ACHN (cell line): ENCODE measurements around the gene PIGQ.
A peak's percentile ranks its signal among the peaks of the same experiment; 100 is the strongest.

Experiments
- DNase-seq: peaks from one replicate; pipeline ENCODE4 v3.0.0-alpha.2; 2015
- in situ Hi-C: cut with HindIII; loops from 2 replicates; pipeline ENCODE4 v1.10.0; 2017; ENCODE audit warnings: low sequenced_read_pairs, low pct_ligation_motif_present, low pct_unique_long_range_greater_than_20kb

PIGQ gene

GRCh38 chr16:580141-580945, 10.6 kb downstream of the PIGQ start:
- in situ Hi-C loops = no loop called here
- no peak for DNase-seq

- no peak for DNase-seq
- in situ Hi-C loops = no loop called here
Measured at GRCh38 chr16:580946-581498, 11.3 kb downstream of the PIGQ start.

- in situ Hi-C loops = no loop called here
- DNase-seq = no peak
Measured at GRCh38 chr16:582218-582613, 12.4 kb downstream of the PIGQ start.

GRCh38 chr16:582614-583331, 13.0 kb downstream of the PIGQ start:
- no peak for DNase-seq
- in situ Hi-C loops = no loop called here

- no peak for DNase-seq
Measured at GRCh38 chr16:583470-583814, 13.7 kb downstream of the PIGQ start.

GRCh38 chr16:583815-584591, 14.2 kb downstream of the PIGQ start:
- DNase-seq = no peak
- in situ Hi-C loops = no loop called here

More at GRCh38 chr16:583470-583814, 13.7 kb downstream of the PIGQ start:
- in situ Hi-C loops = no loop called here

- DNase-seq = peak; percentile 26
- in situ Hi-C loops = no loop called here
Measured at GRCh38 chr16:585351-585750, 15.6 kb downstream of the PIGQ start.

- peak; percentile 33 for DNase-seq
- in situ Hi-C loops = no loop called here
Measured at GRCh38 chr16:586047-586644, 16.4 kb downstream of the PIGQ start.

GRCh38 chr16:586645-587590, 17.1 kb downstream of the PIGQ start:
- DNase-seq = no peak
- in situ Hi-C loops = no loop called here

GRCh38 chr16:588639-588888, 18.8 kb downstream of the PIGQ start:
- DNase-seq = peak; percentile 81
- in situ Hi-C loops = no loop called here

- in situ Hi-C loops = no loop called here
- peak; percentile 96 for DNase-seq
Measured at GRCh38 chr16:588889-589657, 19.3 kb downstream of the PIGQ start.

GRCh38 chr16:589658-590187, 20.0 kb downstream of the PIGQ start, which contains the start of gene RAB40C:
TSS of gene RAB40C (plus strand) at chr16:590066. CDS start at chr16:590292, 226 bp downstream.
- peak; percentile 99 for DNase-seq
- in situ Hi-C loops = no loop called here

- DNase-seq = peak; percentile 53
- in situ Hi-C loops = no loop called here
Measured at GRCh38 chr16:590188-590814, 20.5 kb downstream of the PIGQ start.

GRCh38 chr16:590815-591200, 21.0 kb downstream of the PIGQ start:
- no peak for DNase-seq
- in situ Hi-C loops = no loop called here

- DNase-seq = no peak
- in situ Hi-C loops = no loop called here
Measured at GRCh38 chr16:591231-591630, 21.5 kb downstream of the PIGQ start.

- in situ Hi-C loops = no loop called here
- no peak for DNase-seq
Measured at GRCh38 chr16:591892-592517, 22.2 kb downstream of the PIGQ start.
